IPS-NIHi11 (cell line): ENCODE measurements around the gene YOD1.

Experiments used
- DNase-seq: peaks from one replicate; pipeline ENCODE4 v3.0.0; 2012; ENCODE audit warnings: mixed read lengths, low spot score

YOD1 gene

GRCh38 chr1:207072233-207072632 is 21.2 kb upstream of the YOD1 start:
- DNase-seq: no peak

DNA sequence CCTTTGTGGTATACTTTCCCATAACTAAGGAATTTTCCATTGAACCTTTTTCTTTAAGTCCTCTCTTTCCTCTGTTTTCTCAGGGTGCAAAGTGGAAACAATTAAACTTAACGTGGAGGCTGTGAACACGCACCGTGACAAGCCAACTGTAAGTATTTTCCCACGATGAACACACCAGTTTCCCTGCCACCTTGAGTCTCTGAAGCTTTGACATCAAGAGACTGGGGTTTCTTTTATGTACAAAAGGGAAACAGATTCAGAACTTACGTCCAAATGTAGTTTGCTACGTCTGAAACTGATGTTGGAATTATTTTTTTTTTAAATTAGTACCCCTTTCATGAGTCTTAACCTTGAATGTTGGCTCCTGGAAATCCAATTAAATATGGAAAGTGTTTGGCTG is 20.4 kb upstream of the YOD1 start:
- no peak for DNase-seq

GRCh38 chr1:207070811-207071210 is 19.8 kb upstream of the YOD1 start:
- no peak for DNase-seq

DNA sequence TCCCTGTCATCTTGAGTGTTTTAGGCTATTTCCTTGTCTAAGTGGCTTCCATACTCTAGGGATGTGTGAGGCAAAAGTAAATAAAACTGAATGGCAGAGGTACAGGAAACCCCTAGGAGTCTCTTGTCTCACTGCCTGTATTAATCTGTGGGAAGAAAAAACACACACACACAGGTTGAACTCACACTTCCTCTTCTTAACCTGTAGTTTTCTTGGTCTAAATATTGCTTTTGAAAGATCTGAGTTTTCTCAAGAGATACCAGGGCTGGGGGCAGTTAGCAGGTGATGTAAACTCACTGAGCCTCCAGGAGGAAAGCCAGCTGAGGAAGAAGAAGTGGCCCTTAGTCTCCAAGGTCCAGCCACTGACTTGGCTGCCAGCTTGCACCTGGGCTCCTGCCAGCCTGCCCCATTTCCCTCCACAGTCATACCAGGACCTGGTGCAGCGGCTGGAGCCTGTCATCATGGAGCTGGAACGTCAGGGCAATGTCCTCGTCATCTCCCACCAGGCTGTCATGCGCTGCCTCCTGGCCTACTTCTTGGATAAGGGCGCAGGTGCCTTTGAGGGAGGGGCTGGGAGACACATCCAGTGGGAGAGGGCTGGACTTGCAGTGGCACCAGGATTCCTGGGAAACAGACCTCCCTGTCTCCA is 19.0 kb upstream of the YOD1 start:
- no peak for DNase-seq

DNA sequence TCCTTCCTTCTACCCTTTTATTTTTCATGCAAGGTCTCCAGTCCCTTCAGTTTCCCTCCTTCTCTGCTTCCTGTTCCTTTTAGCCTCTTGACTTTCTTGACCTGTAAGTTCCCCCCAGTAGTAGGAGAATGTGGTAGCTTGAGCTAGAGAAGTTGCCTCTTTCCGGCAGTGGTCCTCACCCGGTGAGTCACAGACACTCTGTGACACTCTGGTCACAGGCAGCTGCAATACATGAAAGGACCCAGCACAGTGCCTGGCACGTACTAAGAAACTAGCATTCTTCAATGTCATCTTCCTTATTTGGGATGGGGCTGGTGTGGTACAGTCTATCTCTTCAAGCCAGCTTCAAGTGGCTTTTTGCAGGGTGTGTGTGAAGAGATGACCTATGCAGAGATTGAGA is 18.1 kb upstream of the YOD1 start:
- no peak for DNase-seq

- DNase-seq: no peak
Observed at GRCh38 chr1:207067665-207068064, 16.7 kb upstream of the YOD1 start.

- no peak for DNase-seq
Observed at GRCh38 chr1:207067185-207067584, 16.2 kb upstream of the YOD1 start.

- DNase-seq: no peak
Observed at GRCh38 chr1:207064561-207064960, 13.6 kb upstream of the YOD1 start.

- DNase-seq: no peak
Observed at GRCh38 chr1:207063014-207063413, 12.0 kb upstream of the YOD1 start.

DNA sequence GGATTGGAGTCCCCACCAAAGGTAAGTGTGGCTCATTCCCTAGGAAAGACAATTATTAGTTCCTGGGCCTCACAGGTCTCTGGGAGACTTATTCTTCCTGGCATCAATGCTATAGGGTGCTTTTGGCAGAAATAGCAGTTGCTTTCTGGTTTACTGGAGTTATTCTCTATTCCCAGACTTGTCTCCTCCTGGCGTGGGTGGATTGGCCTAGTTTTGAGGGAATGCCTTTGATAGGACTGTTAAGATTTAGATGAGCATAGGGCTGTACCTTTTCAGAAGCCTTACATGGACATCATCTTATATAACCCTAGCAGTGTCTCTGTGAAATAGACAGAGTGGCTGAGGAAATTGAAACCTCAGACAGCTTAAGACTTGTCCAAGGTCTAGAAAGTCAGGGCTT is 11.1 kb upstream of the YOD1 start:
- no peak for DNase-seq

- DNase-seq: no peak
Observed at GRCh38 chr1:207060596-207060995, 9.6 kb upstream of the YOD1 start.

DNA sequence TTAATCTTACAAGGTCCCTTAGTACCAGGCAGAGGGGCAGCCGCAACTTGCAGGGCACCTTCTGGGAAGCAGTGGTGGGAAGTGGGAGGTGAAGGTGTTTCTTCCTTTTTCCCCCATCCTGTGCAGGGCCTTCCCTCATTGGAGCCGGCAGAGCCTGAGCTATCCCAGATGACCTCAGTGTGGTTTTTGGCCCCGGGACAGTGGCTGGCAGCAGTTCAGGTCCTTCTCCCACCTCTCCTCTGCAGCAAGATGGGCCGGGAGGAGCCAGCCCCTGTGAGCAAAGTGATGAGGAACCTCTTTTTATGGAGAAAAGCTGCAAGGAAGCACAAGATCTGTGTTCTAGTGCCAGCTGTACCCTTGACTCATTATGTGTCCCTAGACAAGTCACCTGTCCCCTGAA is 8.9 kb upstream of the YOD1 start:
- DNase-seq: no peak

DNA sequence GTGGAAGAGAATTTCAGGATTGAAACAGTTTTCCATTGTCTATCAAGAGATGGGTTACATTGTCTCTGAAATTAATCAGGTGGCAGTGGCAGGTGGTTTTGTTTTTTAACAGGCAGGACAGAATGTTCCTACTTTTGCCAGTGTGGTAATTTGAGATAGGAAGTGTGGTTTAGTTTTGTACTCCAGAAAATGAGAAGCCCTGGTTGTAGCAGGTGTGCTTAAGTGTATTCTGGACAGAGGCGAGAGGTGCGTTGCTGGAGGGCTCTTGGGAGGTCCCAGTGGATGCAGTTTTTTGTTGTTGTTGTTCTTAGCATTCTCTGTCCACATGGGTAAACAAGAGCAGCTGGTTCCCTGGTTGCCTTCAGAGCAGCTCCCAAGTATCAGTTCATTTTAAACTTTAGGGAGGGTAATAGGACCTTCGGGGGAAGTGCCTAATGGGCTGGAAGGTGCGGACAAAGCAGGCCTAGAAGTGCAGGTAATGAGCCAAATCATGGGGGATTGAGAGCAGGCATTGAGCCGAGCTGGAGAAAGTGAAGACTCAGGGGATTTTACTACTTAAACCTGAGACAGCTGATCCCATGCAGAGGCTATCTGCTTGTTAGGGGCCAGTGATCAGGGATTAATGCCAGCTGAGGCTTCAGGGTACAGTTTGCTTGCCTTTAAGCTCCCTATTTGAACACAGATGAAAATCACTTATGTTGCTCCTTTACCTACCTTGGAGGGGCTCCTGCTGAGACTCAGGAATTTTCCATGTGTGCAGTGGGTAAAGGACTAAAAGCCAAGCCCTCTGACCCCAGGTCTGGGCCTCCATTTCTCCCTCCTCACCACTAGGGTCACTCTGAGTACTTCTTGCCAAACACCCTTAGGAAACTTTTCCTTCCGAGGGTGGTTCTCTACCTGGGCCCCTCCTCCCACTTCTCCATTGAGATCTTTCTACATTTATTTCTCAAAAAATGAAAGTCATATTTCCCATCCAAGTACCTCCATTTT is 8.2 kb upstream of the YOD1 start:
- DNase-seq: peak; percentile 34

DNA sequence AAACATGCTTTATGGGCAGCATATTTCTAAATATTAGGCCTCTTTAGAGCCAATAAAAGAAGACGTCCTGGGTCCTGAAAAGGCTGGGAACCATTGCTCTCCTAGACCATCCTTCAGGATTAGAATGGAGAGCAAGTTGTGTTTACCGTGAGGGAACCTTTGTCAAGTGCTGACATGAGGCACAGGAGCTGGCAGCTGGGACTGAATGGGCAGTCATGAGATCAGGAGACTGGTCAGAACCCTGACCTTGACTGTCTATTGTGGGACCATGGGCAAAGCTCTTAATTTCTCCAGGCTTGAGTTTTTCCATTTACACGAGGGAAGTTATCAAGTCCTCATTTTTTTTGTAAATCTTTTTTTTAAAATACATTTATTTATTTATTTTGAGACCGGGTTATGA is 7.2 kb upstream of the YOD1 start:
- DNase-seq: no peak

- no peak for DNase-seq
Observed at GRCh38 chr1:207056673-207057072, 5.7 kb upstream of the YOD1 start.

DNA sequence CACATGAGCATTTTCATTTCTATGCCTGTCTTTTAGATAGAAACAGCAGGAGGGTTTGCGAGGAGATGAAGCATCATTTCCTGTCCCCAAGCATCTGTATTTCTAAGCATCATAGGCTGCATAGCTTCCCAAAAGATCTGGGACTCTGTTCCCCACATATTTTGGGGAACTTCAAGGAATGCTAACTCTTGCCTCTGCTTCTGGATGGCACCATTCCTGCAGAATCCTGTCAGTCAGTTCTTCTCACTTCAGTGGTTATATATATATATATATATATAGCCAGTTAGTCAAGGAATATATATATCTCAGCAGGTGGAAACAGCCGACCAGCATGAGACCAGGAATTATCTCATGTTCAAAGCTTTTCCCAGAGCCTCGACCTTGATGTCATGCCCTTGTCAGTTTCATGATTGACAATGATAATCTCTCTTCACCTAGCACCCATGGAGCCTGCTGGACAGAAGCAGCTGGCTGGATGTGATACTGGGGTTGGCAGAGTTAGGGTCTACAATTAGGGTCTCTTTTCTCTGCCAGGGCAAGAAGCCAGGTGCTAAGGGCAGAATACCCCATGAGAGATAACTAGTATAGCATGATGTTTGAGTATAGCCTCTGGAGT is 4.5 kb upstream of the YOD1 start:
- no peak for DNase-seq

DNA sequence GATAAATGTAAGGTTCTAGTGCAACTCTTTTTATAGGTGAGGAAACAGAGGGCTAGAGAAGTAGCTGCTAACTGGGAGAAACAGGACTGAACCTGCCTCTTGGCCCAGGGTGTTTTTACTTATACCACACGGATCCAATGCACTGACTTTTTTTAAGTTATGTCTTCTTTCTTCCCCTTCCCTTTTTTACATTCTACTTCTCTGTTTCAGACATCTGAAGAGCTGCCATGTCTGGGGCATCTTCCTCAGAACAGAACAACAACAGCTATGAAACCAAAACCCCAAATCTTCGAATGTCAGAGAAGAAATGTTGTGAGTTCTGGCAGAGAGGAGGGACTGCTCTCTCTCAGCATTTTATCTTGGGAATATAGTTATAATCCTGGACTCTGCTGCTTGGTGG is 3.5 kb upstream of the YOD1 start:
- no peak for DNase-seq

- peak; percentile 99 for DNase-seq
Observed at GRCh38 chr1:207052911-207053769, 2.1 kb upstream of the YOD1 start, which contains the start of gene PFKFB2. Gene PFKFB2 (plus strand): TSS chr1:207053275. CDS start chr1:207054718, 1,443 bp downstream.

DNA sequence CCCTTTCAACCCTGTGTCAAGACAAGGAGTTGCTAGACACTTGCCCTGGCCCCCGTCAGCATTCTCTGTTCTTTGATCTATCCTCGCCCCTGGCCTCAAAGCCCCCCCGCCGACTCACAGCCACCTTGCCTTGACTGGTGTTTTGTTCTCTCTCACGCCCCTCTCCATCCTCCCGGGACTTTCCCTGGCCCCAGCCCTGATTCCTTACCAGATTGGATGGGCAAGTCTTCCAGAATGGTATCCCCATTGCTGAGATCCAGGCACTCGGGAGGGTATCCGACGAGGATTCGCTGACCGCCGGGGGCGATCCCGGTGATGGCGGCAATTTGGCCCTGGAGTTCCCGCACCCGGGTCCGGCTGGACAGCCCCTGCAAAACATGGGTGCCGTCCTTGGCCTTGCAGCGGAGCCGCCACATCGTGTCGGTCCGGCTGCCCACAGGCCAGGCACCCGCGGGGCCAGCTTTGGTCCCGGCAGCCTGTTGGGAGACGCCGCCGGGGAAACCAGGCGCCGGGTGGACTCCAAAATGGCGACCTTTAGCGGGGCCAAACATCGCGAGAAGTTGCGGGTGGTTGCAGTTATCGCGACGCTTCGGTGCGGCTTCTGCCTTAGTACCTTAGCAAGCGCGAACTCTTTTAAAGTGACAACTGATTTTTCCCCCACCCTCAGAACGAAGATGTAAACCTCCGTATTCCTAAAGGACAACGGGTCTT is 373 bp downstream of the YOD1 start:
- DNase-seq: peak; percentile 82

- no peak for DNase-seq
Observed at GRCh38 chr1:207049974-207050391, 1.0 kb downstream of the YOD1 start.

DNA sequence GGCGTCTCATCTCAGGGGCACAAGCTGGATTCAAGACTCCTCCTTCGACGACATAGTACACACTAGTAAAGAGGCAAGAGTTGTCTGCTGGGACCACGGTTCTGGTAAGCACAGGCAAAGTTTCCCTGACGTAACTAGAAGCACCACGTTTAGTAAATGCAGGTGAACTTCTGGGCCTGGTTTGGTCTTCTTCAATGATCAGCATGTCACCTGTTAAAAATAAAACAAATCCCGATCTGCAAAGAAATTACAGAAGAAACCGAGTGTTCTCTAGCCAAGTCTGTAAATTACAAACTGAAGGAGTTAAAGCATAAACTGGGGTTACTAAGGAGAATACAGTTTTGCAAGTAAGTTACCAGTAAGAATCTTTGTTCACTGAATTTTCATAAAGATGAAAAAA is 1.5 kb downstream of the YOD1 start:
- DNase-seq: no peak
